Measurements from ENCODE around the gene IMPG1. TPM values are rescaled to one million over a fixed set of nuclear protein-coding genes. Genes with fewer than 3 reads are reported as not detected.

The IMPG1 gene
- total RNA-seq (not detected), polyA plus RNA-seq (not detected)
- long read RNA-seq, donor 1 = 0 reads
- long read RNA-seq, donor 2 = 0 reads
- long read RNA-seq, donor 3 = 0 reads

DNA sequence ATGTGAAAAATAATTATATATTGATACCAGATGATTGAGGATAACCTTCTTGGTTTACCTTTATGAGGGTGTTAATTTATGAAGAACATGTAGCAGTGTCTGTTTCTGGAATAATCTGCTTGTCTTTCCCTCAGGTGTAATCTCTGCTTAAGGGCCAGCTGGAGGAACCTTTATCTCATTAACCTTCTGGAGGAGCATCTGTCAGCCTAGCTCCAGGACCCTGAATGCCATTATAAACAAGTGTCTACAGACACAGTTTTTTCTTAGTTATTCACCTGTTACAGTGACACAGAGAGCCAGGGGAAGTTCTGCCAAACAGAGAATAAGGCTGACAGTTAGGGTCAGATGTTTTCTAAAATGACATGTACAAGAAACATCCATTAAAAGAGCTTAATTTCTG lies at the start of gene IMPG1:
TSS of gene IMPG1 (minus strand) at position 101 of the 400 bp plus-strand sequence. CDS start 174 bp downstream, outside the sequence.
- no peak for DNase-seq
- Histone ChIP-seq H3K4me1 (ENCODE audit: insufficient read depth) (no peaks in the 10 kb centered on the region), H3K27me3 (no peaks in the 10 kb centered on the region), H3K9me3 (no peaks in the 10 kb centered on the region), H3K27ac (no peak within 1 kb of the TSS), H3K4me3 (no peak within 1 kb of the TSS), H3K36me3 (no peaks in the 10 kb centered on the region)
- intact Hi-C loops (cut with DNase I) = no loop called here
- TF ChIP-seq EP300 (IDR thresholded peaks at IDR 0.05) = no peak
- TF ChIP-seq POLR2A (IDR thresholded peaks at IDR 0.05) = no peak
- TF ChIP-seq CTCF (IDR thresholded peaks at IDR 0.05) = no peak

DNA sequence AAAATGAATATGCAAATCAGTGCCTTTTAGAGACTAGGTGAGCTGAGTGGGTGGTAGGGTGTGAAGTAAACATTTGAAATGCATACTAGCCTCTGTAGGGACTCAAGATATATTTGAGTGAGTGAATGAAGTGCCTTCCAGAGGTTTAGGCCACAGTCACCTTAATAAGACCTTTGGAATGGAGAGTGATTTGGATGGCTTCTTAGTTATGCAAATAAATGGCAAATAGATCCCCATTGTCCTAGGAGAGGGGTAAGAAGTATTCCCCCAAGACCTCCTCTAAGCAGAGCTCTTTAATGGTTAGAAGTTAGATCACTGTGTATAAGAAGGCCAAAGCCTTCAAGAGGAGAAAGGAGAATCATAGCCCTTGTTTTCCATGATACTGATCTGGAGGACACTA lies 47.8 kb upstream of the IMPG1 start:
- H3K4me3 ChIP-seq = no peak overlapping the region
- H3K27me3 ChIP-seq = no peaks in the 10 kb centered on the region
- DNase-seq = no peak
- TF ChIP-seq CTCF (IDR thresholded peaks at IDR 0.05) = no peak
- TF ChIP-seq POLR2A (IDR thresholded peaks at IDR 0.05) = no peak
- TF ChIP-seq EP300 (IDR thresholded peaks at IDR 0.05) = no peak
- H3K4me1 ChIP-seq (ENCODE audit: insufficient read depth) = no peaks in the 10 kb centered on the region
- H3K36me3 ChIP-seq = no peaks in the 10 kb centered on the region
- H3K9me3 ChIP-seq = no peaks in the 10 kb centered on the region
- H3K27ac ChIP-seq = no peak overlapping the region
- intact Hi-C loops (cut with DNase I) = no loop called here

GRCh38 chr6:76073281-76073680 lies 819 bp upstream of the IMPG1 start:
- intact Hi-C loops (cut with DNase I) = no loop called here

DNA sequence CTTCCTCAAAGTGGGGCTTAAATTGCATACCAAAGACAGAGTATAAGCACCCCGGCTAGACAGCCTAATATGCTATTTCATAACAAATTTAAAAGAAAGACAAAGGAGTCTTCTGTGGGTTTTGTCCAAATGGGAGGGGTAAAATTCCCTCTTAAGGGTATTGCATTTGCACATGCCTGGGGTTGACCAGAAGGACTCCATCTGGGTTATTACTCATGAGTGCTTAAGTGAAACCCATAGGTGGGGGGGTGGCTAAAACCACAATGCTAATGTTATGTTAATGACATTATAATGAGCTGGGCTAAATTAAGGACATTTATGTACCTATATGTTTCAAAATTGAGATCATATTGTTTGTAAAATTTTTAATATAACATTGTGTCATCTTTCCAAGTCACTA lies 15.0 kb downstream of the IMPG1 start:
- TF ChIP-seq CTCF (IDR thresholded peaks at IDR 0.05) (no peak), POLR2A (IDR thresholded peaks at IDR 0.05) (no peak), EP300 (IDR thresholded peaks at IDR 0.05) (no peak)
- 72 to 86% (median 78%) methylated on average over 1 of the region's 1 CpG for WGBS, 3 donors
- no peaks in the 10 kb centered on the region for H3K36me3 ChIP-seq

More at GRCh38 chr6:76073281-76073680, 819 bp upstream of the IMPG1 start:
- Histone ChIP-seq H3K4me1 (ENCODE audit: insufficient read depth) (no peaks in the 10 kb centered on the region), H3K36me3 (no peaks in the 10 kb centered on the region), H3K27me3 (no peaks in the 10 kb centered on the region), H3K4me3 (no peak overlapping the region), H3K27ac (no peak overlapping the region), H3K9me3 (no peaks in the 10 kb centered on the region)
- DNase-seq = no peak
- TF ChIP-seq CTCF (IDR thresholded peaks at IDR 0.05) (no peak), POLR2A (IDR thresholded peaks at IDR 0.05) (no peak), EP300 (IDR thresholded peaks at IDR 0.05) (no peak)

GRCh38 chr6:76052314-76052713 lies 20.1 kb downstream of the IMPG1 start:
- Histone ChIP-seq H3K4me1 (ENCODE audit: insufficient read depth) (no peaks in the 10 kb centered on the region), H3K27ac (no peak overlapping the region), H3K9me3 (no peaks in the 10 kb centered on the region), H3K4me3 (no peak overlapping the region), H3K27me3 (no peaks in the 10 kb centered on the region), H3K36me3 (no peaks in the 10 kb centered on the region)
- WGBS, 3 donors = 57 to 64% (median 58%) methylated on average over 3 of the region's 3 CpGs
- intact Hi-C loops (cut with DNase I) = no loop called here
- TF ChIP-seq CTCF (IDR thresholded peaks at IDR 0.05) (no peak), POLR2A (IDR thresholded peaks at IDR 0.05) (no peak), EP300 (IDR thresholded peaks at IDR 0.05) (no peak)
- DNase-seq = no peak

More for the DNA sequence above, 15.0 kb downstream of the IMPG1 start:
- Histone ChIP-seq H3K27ac (no peak overlapping the region), H3K4me1 (ENCODE audit: insufficient read depth) (no peaks in the 10 kb centered on the region), H3K27me3 (no peaks in the 10 kb centered on the region), H3K9me3 (no peaks in the 10 kb centered on the region), H3K4me3 (no peak overlapping the region)
- DNase-seq = no peak
- intact Hi-C loops (cut with DNase I) = no loop called here
